GM10266 (cell line): ENCODE results near the gene TRIM15.
"Not testable (repeated sequence)": the region's sequence is repeated elsewhere in the genome, so short reads cannot be mapped to it uniquely, and the experiment has no call there.

ENCODE experiments used
- DNase-seq: peaks from one replicate; pipeline ENCODE4 v3.0.0; 2012; ENCODE audit errors: extremely low spot score
- TF ChIP-seq, protein P1 (sequence below): IDR thresholded peaks from 2 replicates; pipeline ENCODE4 v1.5.1; 2012; ENCODE audit warnings: mild to moderate bottlenecking, low read depth; ENCODE audit not compliant: control insufficient read depth, insufficient read depth; ENCODE audit errors: missing control alignments

The TRIM15 gene

DNA sequence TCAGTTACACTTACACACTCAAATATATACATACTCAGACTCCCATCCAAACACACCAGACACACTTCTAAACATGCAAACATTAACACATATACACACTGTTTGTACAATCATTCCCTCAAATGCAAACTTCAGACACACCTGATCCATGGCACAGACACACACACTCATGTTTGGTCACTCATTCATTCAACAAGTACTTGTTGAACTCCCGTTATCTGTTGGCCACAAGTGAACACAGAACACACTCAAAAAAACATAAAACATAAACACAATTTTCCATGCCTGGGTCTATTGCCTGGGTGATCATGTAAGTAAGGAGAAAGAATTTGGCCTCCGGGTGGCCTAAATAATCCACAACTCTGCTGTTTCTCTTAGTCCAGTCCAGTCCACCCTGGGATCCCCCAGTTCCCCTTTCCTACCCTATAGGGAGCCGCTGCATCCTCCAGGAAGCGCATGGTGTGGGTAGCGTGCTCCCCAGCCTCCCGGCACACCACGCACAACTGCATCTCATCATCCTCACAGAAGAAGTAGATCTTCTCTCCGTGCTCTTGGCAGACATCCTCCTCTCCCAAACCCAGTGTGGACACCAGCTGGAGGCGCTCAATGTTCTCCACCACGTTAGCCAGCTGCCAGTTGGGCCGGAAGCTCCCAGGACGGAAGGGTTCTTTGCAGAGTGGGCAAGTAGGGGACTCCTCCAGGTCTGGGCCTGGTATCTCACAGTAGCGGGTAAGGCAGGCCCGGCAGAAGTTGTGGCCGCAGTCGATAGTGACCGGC lies 3.1 kb upstream of the TRIM15 start:
- DNase-seq, result no peak
- TF ChIP-seq, protein P1, sequence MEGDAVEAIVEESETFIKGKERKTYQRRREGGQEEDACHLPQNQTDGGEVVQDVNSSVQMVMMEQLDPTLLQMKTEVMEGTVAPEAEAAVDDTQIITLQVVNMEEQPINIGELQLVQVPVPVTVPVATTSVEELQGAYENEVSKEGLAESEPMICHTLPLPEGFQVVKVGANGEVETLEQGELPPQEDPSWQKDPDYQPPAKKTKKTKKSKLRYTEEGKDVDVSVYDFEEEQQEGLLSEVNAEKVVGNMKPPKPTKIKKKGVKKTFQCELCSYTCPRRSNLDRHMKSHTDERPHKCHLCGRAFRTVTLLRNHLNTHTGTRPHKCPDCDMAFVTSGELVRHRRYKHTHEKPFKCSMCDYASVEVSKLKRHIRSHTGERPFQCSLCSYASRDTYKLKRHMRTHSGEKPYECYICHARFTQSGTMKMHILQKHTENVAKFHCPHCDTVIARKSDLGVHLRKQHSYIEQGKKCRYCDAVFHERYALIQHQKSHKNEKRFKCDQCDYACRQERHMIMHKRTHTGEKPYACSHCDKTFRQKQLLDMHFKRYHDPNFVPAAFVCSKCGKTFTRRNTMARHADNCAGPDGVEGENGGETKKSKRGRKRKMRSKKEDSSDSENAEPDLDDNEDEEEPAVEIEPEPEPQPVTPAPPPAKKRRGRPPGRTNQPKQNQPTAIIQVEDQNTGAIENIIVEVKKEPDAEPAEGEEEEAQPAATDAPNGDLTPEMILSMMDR, result no peak

DNA sequence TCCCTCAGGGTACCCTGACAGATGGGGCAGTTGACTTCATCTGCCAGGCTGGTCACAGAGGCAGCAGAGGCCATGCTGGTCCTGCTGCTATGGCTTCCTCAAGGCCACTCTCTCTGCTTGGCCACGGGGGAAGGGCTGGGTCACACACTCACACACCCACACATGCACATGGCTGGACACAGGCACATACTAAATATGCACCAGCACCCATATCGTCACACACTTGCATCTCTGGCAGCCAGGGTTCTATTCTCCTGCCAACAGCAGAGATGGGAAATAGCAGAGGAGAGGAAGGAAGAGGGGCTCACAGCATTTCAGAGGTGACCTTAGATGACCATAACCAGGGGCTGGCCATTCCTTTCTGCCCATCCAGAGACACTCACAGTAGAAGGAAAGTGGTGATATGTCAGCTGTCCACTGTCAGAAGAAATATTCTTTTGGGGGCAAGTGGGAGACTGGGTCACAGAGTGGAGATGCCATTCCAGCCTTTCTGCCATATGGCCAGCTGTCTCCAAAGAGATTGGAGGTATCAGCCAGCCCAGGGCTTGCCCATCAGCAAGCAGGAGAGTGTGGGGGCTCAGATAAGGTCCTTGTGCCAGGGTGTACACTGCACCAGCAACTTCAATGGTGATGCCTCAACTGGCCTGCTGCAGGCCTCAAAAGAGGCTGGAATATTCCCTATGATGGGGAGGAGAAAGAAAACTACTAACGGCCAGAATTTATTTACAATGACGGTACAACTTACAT lies 2.4 kb upstream of the TRIM15 start, which contains the start of gene TRIM10:
TSS of gene TRIM10 (minus strand) at position 427 of the 747 bp plus-strand sequence. CDS start at position 74, 353 bp downstream.
- TF ChIP-seq, protein P1, result no peak
- no peak for DNase-seq

DNA sequence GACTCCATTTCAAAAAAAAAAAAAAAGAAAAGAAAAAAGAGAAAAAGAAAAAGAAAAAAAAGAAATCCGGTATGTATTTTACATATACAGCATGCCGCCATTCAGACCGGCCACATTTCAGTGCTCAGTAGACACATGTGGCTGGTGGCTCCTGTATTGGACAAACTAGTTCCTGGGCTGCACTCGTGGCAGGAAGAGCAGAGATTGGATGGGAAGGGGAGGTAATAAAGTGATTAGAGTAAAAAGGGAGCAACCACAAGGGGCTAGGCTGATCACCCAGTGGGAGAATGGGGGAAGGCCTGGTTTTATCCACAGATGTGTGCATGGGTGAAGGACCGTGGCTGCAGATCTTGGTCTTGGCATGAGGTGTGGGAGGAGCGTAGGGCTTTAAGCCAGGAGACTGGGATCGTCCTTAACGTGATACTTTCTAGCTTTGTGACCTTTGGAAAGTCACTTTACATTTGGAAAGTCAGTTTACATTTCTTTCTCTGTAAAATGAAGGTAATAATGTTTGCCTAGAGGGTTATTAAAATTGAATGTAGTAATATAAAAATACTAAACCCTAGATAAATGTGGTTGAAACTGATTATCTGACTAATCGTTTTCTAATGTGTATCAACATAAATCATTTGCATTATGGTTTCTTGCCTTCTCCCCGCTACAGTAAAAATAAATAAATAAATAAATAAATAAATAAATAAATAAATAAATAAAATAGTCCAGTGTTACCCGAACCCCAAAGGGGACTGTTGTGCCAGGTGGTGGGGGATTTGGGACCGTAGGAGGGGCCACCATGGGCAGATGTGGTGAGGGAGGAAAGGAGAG lies 869 bp upstream of the TRIM15 start:
- no peak for DNase-seq
- TF ChIP-seq, protein P1, result no peak

DNA sequence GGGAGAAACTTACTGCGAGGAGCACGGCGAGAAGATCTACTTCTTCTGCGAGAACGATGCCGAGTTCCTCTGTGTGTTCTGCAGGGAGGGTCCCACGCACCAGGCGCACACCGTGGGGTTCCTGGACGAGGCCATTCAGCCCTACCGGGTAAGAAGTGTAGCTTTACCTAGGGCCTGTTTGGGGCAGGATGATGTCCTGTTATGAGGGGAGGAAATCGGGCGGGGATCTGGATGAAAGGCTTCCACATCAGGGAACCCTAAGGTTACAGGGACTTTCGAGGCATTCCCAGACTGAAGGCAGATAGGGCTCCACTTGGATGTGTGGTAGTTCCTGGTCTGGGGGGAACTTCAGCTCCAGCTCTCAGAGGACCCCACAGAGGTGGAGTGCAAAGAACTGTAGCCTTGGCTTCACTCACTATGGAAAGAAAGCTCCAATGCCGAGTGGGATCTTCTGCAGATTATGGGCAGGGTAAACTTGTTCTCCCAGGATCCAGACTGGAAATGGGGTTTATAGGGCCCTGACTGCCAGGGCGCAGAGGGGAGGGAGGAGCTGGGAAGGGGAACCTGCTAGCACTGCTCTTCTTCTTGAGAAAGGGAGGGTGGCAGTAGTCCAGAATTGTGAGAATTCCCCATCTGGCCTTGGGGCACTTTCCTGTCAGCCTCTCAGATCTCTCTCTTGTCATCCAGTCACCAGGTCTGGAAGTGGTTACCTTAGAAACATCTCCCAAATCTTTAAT lies 740 bp downstream of the TRIM15 start:
- no peak for DNase-seq
- TF ChIP-seq, protein P1, result no peak

DNA sequence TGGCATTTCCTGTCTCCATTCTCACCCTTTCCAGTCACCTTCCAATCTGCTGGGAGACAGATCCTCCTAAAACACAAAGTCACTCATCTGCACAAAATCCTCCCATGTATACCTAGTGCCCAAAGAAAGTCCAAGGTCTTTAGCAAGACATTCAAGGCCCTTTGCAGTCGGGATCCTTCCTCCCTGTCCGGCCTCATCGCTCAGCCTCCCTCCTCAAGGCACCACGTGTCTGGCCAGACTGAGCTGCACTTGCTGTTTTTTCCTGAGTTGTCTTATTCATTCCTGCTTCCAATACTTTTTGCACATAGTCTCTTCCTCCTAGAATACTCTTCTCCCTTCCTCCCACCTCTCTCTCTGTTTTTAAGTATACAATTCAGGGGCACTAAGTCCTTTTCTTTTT lies 1.4 kb downstream of the TRIM15 start:
- TF ChIP-seq, protein P1, result no peak
- DNase-seq, result no peak

DNA sequence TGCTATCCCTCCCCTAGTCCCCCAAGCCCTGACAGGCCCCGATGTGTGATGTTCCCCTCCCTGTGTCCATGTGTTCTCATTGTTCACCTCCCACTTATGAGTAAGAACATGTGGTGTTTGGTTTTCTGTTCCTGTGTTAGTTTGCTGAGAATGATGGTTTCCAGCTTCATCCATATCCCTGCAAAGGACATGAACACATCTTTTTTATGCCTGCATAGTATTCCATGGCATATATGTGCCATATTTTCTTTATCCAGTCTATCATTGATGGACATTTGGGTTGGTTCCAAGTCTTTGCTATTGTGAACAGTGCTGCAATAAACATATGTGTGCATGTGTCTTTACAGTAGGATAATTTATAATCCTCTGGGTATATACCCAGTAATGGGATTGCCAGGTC lies 1.9 kb downstream of the TRIM15 start:
- not testable (repeated sequence) for DNase-seq

DNA sequence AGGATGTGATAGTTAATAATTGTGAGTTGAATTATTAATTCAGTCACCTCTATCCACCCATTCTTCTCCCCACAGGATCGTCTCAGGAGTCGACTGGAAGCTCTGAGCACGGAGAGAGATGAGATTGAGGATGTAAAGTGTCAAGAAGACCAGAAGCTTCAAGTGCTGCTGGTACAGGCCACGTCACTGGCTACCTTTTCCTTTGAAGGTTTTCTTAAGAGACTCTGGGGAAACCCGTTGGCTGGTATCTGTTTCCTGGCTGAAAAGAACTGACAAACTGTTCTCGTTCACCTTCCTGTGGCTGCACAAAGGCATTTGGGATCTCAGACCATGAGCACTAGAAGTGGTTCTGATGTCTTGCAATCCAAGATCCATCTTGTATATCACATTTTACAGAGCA lies 3.8 kb downstream of the TRIM15 start:
- no peak for DNase-seq
- TF ChIP-seq, protein P1, result no peak
